HEK293T (cell line): ENCODE data around the gene IL17RD.

Experiments
- CTCF ChIA-PET: fragments of 350-600 bp; formaldehyde crosslinking; extraction: SDS; loops from one replicate; lab custom pipeline; 2021; ENCODE audit warnings: antibody characterized with exemption, inconsistent platforms; lab: Yijun Ruan, JAX
- POLR2A ChIA-PET: fragments of 350-600 bp; formaldehyde crosslinking; extraction: SDS; loops from one replicate; lab custom pipeline; 2020; ENCODE audit warnings: antibody characterized with exemption, inconsistent platforms; lab: Yijun Ruan, JAX
- DNase-seq: peaks from one replicate; pipeline ENCODE4 v3.0.0; 2012; ENCODE audit warnings: mixed read lengths; ENCODE audit errors: extremely low spot score
- ARNT ChIP-seq: fragments of 450-650 bp; IDR thresholded peaks from 2 replicates; pipeline ENCODE4 v1.6.1; 2017; ENCODE audit warnings: mild to moderate bottlenecking
- BHLHE40 ChIP-seq: fragments of 450-650 bp; IDR thresholded peaks from 2 replicates; pipeline ENCODE4 v1.6.1; 2016; ENCODE audit warnings: mild to moderate bottlenecking, moderate library complexity, borderline replicate concordance
- CTBP1 ChIP-seq: fragments of 450-650 bp; IDR thresholded peaks from 2 replicates; pipeline ENCODE4 v1.6.1; 2016; ENCODE audit warnings: borderline replicate concordance
- ELF4 ChIP-seq: fragments of 450-650 bp; IDR thresholded peaks from 2 replicates; pipeline ENCODE4 v1.6.1; 2017; ENCODE audit warnings: antibody characterized with exemption
- FOXA1 ChIP-seq: fragments of 450-650 bp; IDR thresholded peaks from 2 replicates; pipeline ENCODE4 v1.6.1; 2016; ENCODE audit warnings: mild to moderate bottlenecking
- FOXK2 ChIP-seq: fragments of 450-650 bp; IDR thresholded peaks from 2 replicates; pipeline ENCODE4 v1.6.1; 2016; ENCODE audit warnings: mild to moderate bottlenecking
- FOXM1 ChIP-seq: fragments of 450-650 bp; IDR thresholded peaks from 2 replicates; pipeline ENCODE4 v1.6.1; 2017; ENCODE audit warnings: mild to moderate bottlenecking, borderline replicate concordance
- HDGF ChIP-seq: fragments of 450-650 bp; IDR thresholded peaks from 2 replicates; pipeline ENCODE4 v1.6.1; 2017; ENCODE audit warnings: antibody characterized with exemption, borderline replicate concordance
- L3MBTL2 ChIP-seq: fragments of 450-650 bp; conservative IDR thresholded peaks from 2 replicates; pipeline ENCODE4 v1.6.1; 2016; ENCODE audit warnings: mild to moderate bottlenecking
- LEF1 ChIP-seq: fragments of 450-650 bp; IDR thresholded peaks from 2 replicates; pipeline ENCODE4 v1.6.1; 2017; ENCODE audit warnings: mild to moderate bottlenecking, borderline replicate concordance
- NFRKB ChIP-seq: fragments of 450-650 bp; IDR thresholded peaks from 2 replicates; pipeline ENCODE4 v1.6.1; 2016; ENCODE audit warnings: mild to moderate bottlenecking, moderate library complexity
- PKNOX1 ChIP-seq: fragments of 450-650 bp; IDR thresholded peaks from 2 replicates; pipeline ENCODE4 v1.6.1; 2016
- SP1 ChIP-seq: fragments of 450-650 bp; IDR thresholded peaks from 2 replicates; pipeline ENCODE4 v1.6.1; 2017
- SUZ12 ChIP-seq: fragments of 450-650 bp; IDR thresholded peaks from 2 replicates; pipeline ENCODE4 v1.6.1; 2016; ENCODE audit warnings: mild to moderate bottlenecking
- TARDBP ChIP-seq: fragments of 450-650 bp; IDR thresholded peaks from 2 replicates; pipeline ENCODE4 v1.6.1; 2016
- ZNF384 ChIP-seq: fragments of 450-650 bp; IDR thresholded peaks from 2 replicates; pipeline ENCODE4 v1.6.1; 2016

The IL17RD gene

GRCh38 chr3:57073628-57074027, 91.5 kb downstream of the IL17RD start:
- POLR2A ChIA-PET = no interaction called here

DNA sequence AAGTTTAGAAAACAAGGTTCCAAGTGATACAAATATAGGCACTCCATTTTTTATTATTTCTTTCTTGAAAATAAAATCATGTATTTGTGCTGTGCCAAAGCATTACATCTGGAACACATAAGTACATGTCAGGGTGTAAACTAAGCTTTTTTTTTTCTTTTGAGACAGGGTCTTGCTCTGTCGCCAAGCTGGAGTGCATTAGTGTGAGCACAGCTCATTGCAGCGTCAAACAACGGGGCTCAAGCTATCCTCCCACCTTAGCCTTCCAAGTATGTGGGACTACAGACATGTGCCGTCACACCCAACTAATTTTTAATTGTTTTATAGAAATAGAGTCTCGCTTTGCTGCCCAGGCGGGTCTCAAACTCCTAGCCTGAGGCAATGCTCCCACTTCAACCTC, 95.7 kb downstream of the IL17RD start:
- ChIA-PET POLR2A (no interaction called here), CTCF (no interaction called here)
- DNase-seq = no peak
- TF ChIP-seq TARDBP = no peak
- no peak for TF ChIP-seq PKNOX1
- TF ChIP-seq NFRKB = no peak
- no peak for TF ChIP-seq LEF1
- TF ChIP-seq CTBP1 = no peak
- TF ChIP-seq BHLHE40 = no peak
- TF ChIP-seq SP1 = no peak
- no peak for TF ChIP-seq FOXK2
- no peak for TF ChIP-seq L3MBTL2

More at GRCh38 chr3:57073628-57074027, 91.5 kb downstream of the IL17RD start:
- no peak for DNase-seq
- TF ChIP-seq ZNF384 (no peak), LEF1 (no peak), FOXK2 (no peak), PKNOX1 (no peak), ARNT (no peak), ELF4 (no peak), SP1 (no peak), SUZ12 (no peak), HDGF (no peak), CTBP1 (no peak), FOXA1 (no peak), L3MBTL2 (no peak), FOXM1 (no peak), TARDBP (no peak), NFRKB (no peak), BHLHE40 (no peak)
- CTCF ChIA-PET = interaction anchor here (0.7 kb wide), 1 partner anchor 312 kb away, joined by 5 read pairs; no protein-coding TSS in a partner anchor

DNA sequence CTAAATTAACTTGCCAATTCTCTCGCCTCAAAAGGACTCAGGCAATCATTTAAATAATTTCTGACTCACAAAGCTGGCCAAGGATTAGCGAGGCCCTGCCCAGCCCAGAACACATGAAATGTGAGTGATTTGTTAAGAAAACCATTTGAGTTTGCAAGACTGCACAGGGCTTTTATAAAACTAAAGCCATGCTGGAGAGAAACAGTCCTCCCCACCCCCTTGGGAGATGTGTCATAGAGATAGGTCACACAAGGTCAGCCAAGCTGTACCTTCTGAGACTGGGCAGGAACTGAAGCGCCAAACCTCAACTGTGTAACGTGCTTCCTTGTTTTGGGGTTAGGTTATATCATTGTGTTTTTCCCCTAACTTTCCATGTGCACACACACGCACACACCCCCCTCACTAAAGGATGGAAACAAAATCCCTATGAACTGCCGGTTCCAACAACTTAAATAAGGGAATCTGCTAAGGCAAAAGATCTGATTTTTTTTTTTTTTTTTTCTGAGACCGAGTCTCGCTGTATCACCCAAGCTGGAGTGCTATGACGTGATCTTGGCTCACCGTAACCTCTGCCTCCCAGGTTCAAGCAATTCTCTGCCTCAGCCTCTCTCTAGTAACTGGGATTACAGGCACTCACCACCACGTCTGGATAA, 96.6 kb downstream of the IL17RD start:
- ChIA-PET POLR2A (no interaction called here), CTCF (no interaction called here)
- TF ChIP-seq ZNF384 (peak; percentile 32; the same call in 1 of the 2 replicates), NFRKB (no peak), CTBP1 (no peak), LEF1 (no peak), BHLHE40 (no peak), FOXM1 (no peak), ARNT (no peak)
- DNase-seq = no peak

GRCh38 chr3:57066471-57066870, 98.7 kb downstream of the IL17RD start:
- no peak for TF ChIP-seq LEF1
- DNase-seq = no peak
- ChIA-PET CTCF (interaction anchor here (0.7 kb wide), 1 partner anchor 50 kb away, joined by 3 read pairs; no protein-coding TSS in a partner anchor), POLR2A (no interaction called here)

- ChIA-PET CTCF (no interaction called here), POLR2A (interaction anchor here (2.3 kb wide), 1 partner anchor 14 kb away, joined by 4 read pairs; no protein-coding TSS in a partner anchor)
- DNase-seq = peak; percentile 28
- TF ChIP-seq ARNT = no peak
- no peak for TF ChIP-seq ELF4
- TF ChIP-seq FOXA1 = no peak
- no peak for TF ChIP-seq FOXK2
- TF ChIP-seq TARDBP = no peak
- TF ChIP-seq SP1 = no peak
- TF ChIP-seq L3MBTL2 = no peak
Observed at GRCh38 chr3:57065588-57065987, 99.6 kb downstream of the IL17RD start.

DNA sequence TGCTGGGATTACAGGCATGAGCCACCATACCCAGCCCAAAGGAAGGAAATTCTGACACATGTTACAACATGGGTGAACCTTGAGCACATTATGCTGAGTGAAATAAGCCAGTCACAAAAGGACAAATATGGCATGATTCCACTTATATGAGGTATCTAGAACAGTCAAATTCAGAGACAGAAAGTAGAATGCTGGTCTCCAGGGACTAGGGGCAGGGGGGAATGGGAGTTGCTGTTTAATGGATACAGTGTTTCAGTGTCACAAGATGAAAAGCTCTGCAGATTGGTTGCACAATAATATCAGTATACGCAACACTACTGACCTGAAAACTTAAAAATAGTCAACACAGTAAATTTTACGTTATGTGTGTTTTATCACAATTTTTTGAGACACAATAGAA, 100.6 kb downstream of the IL17RD start:
- CTCF ChIA-PET = no interaction called here
- POLR2A ChIA-PET = interaction anchor here (2.3 kb wide), 1 partner anchor 15 kb away, joined by 4 read pairs; no protein-coding TSS in a partner anchor
- TF ChIP-seq FOXA1 (no peak), FOXM1 (no peak), HDGF (no peak), SP1 (no peak), ARNT (no peak)
- no peak for DNase-seq

- ChIA-PET CTCF (no interaction called here), POLR2A (interaction anchor here (2.3 kb wide), 1 partner anchor 16 kb away, joined by 4 read pairs; no protein-coding TSS in a partner anchor)
- DNase-seq = no peak
- TF ChIP-seq CTBP1 (no peak), BHLHE40 (no peak), LEF1 (no peak), L3MBTL2 (no peak), ZNF384 (no peak), TARDBP (no peak), ELF4 (no peak), ARNT (no peak), SP1 (no peak), PKNOX1 (no peak), SUZ12 (no peak), FOXK2 (no peak), NFRKB (no peak), FOXM1 (no peak), HDGF (no peak), FOXA1 (no peak)
Observed at GRCh38 chr3:57064001-57064400, 101.2 kb downstream of the IL17RD start.
